DMS53 (cell line): Measurements from ENCODE around the gene DUSP7.
"Not testable (repeated sequence)": the region's sequence is repeated elsewhere in the genome, so short reads cannot be mapped to it uniquely, and the experiment has no call there.

Source experiments
- DNase-seq: peaks from one replicate; lab custom pipeline; 2025; lab: John Stamatoyannopoulos, UW

DUSP7 gene

DNA sequence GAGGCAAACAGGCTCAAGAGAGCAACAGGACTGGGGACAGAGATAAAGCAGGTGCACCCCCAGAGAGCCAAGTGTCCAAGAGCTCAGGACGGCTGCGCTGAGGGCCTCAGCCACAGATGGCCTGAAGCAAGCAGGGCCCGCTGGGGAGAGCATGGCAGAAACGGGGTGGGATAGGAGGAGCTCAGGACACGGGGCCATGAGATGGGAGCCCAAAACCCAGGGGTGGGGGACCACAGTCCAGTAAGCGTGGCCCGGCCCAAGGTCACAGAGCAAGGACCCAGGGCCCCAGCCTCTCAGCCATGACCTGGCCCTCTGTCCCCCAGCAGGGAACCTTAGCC is 9.5 kb downstream of the DUSP7 start:
- DNase-seq, result no peak

GRCh38 chr3:52046186-52046901 is 10.0 kb downstream of the DUSP7 start:
- no peak for DNase-seq

DNA sequence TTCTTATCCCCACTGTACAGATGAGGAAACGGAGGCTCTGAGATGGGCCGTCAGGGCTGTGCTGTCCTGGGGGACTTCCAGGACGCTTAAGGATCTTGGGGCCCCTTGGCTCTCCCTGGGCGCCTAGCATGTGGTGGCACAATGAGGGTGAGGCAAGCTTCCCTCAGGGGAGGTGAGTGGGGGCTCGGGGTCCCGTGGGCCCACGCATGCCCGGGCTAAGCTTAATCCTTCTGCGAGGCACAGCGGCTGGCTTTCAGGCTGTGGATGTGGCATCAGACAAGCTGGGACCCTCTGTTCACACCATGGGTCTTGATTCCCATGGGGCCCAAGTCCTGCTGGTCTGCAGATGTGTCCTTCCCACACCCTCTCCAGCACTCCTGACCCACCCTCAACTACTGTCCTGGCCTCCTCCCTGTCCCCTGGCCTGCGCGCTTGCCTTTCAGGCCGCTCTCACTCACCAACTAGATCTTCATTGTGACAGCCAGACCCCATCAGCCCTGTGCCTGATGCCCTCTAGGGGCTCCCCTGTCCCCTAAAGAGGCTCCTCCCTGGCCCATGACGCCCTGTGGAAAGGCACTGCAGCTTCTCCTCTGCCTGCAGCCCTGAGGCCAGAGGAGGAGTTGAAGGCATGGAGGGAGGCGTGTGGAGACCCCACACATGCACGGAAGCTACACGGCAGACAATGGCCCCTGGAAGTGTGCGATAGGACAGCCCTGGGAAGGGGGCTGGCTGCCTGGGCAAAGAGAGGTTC is 11.3 kb downstream of the DUSP7 start:
- DNase-seq, result no peak

DNA sequence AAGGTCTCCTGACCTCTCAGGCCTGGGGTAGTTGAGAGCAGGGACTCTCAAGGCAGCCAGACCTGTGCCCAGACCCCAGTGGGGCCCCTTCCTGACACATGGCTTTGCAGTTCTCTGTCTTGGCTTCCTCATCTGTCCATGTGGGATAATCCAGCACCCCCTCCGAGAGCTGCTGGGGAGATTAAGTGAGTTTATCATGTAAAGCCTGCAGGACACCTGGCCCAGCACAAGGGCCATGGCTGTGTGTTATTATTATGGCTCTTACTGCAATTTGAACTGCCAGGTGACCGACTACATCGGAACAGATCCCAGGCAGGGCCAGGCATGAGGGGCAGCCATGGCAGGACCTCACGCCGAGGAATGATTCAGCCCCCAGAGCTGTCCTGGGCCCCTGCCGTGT is 12.6 kb downstream of the DUSP7 start:
- no peak for DNase-seq

DNA sequence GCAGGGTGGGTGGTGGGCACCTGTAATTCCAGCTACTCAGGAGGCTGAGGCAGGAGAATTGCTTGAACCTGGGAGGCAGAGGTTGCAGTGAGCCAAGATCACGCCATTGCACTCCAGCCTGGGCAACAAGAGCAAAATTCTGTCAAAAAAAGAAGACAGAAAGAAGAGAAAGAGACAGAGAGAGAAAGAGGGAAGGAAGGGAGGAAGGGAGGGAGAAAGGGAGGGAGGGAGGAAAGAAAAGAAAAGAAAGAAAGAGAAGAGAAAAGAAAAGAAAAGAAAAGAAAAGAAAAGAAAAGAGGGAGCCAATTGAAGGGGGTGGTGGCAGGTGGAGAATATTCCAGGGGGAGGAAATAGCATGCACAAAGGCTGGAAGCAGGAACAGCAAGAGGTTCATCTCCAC is 13.3 kb downstream of the DUSP7 start:
- not testable (repeated sequence) for DNase-seq

- DNase-seq, result no peak
Observed at GRCh38 chr3:52041118-52041731, 15.1 kb downstream of the DUSP7 start.

GRCh38 chr3:52040600-52040999 is 15.8 kb downstream of the DUSP7 start:
- no peak for DNase-seq

DNA sequence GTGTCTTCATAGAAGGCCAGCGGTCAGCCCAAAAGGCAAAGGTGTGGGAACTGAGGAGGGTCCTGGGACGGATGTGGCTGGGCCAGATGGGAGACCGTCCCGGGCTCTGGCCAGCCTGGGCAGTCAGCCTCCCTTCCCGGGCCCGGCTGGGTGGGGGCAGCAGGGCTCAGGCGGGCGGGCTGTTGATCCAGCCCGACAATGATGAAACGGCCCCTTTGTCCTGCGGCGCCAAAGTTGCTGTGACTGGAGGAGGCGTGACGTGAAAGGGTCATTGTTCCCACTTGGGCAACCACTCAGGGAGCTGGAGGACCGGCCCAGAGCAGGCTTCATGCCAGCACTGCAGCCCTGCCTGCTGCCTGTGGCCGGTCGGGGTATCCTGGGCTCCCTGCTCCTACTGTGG is 16.5 kb downstream of the DUSP7 start:
- DNase-seq, result peak; percentile 21

- no peak for DNase-seq
Observed at GRCh38 chr3:52039426-52039825, 16.9 kb downstream of the DUSP7 start.

DNA sequence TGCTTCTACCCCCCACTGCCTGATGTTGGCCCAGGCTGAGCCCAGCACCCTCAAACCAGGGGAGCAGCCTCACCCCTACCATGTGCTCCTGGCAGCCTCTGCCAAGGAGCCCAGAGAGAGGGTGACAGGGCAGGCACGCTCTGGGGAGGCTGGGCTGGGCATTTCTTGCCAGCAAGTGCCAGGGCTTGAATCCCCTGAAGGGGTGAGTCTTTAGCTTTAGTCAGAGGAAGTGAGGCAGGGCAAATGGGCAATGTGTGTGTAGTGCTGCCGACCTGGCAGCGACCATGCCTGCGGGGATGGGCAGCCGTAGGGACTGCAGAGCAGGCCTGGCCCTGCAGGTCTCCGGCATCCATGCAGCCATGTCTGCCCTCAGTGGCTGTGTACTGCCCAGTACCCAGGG is 18.1 kb downstream of the DUSP7 start:
- DNase-seq, result no peak

GRCh38 chr3:52037291-52037690 is 19.1 kb downstream of the DUSP7 start:
- no peak for DNase-seq

DNA sequence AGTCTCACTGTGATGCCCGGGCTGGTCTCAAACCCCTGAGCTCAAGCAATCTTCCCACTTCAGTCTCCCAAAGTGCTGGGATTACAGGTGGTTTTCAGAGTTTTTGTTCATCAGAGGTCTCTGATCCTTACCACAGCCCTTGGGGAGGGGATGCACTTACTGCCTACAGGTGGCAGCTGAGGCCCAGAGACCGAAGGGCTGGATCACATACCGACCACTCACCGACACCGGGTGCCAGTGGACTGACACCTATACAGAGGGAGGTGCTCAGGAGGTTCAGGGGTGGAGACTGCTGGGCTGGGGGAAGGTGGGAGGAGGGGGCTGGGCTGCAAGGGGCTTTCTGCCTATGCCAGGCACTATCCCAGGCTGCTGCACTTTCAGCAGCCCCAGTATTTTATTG is 19.5 kb downstream of the DUSP7 start:
- DNase-seq, result no peak

GRCh38 chr3:52036222-52036694 is 20.1 kb downstream of the DUSP7 start:
- no peak for DNase-seq

- DNase-seq, result no peak
Observed at GRCh38 chr3:52034651-52035050, 21.7 kb downstream of the DUSP7 start.

- no peak for DNase-seq
Observed at GRCh38 chr3:52034212-52034611, 22.2 kb downstream of the DUSP7 start.

- DNase-seq, result not testable (repeated sequence)
Observed at GRCh38 chr3:52033748-52034147, 22.6 kb downstream of the DUSP7 start.

GRCh38 chr3:52032702-52033408 is 23.5 kb downstream of the DUSP7 start:
- DNase-seq, result no peak

GRCh38 chr3:52031896-52032295 is 24.5 kb downstream of the DUSP7 start:
- no peak for DNase-seq

- DNase-seq, result no peak
Observed at GRCh38 chr3:52030714-52031310, 25.6 kb downstream of the DUSP7 start.

GRCh38 chr3:52029535-52029934 is 26.8 kb downstream of the DUSP7 start:
- no peak for DNase-seq

DNA sequence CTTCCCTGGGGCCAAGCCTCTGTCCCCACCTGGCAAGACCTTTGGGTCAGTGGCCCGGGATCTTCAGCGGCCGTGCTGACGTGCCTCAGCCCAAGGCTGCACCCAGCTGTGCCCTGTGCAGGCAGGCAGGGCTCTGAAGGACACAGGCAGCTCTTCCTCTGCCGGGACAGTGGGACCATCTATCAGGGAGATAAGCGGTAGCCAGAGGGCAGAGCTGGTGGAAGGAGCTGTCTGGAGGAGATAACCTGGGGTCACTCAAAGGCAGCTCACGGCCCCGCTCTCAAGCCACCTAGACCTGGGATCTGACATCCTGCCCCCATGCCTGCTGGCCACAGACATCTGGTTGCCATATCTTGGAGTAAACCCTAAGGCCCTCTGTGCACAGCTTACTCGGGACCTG is 27.3 kb downstream of the DUSP7 start:
- no peak for DNase-seq

DNA sequence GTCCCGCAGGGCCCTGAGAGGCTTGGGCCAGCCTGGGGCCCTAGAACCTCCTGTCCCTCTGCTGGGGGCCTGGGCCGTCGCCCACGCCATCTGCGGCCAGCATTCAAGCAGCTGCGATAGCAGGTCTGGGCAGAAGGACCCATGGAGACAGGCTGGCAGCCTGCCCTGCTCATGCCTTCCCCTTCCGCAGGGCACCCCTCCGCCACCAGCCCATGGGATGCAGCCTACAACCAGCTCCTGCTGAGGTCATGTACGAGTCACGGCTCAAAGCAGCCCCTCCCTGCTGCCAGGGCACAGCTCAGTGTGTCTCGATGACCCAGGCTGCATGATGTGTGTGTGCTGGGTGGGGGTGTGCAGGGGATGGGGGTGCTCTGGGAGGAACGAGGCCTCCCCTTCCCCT is 27.8 kb downstream of the DUSP7 start:
- no peak for DNase-seq
